ENCODE results near the gene ITPRIPL1.

The ITPRIPL1 gene

GRCh38 chr2:96359866-96360265, 34.7 kb downstream of the ITPRIPL1 start:
- no peak for DNase-seq

- DNase-seq, result no peak
Measured at GRCh38 chr2:96361751-96362150, 36.6 kb downstream of the ITPRIPL1 start.

GRCh38 chr2:96369186-96369585, 44.1 kb downstream of the ITPRIPL1 start:
- no peak for DNase-seq

GRCh38 chr2:96374211-96374951, 49.3 kb downstream of the ITPRIPL1 start:
- DNase-seq, result no peak

Measured in activated CD4-positive, alpha-beta T cell treated with anti-CD3 and anti-CD28 coated beads for 1 hour (primary cell).